Heart left ventricle (tissue), 16 donors: ENCODE measurements around the gene ITGA7. TPM values are rescaled to one million over a fixed set of nuclear protein-coding genes. Genes with fewer than 3 reads are reported as not detected.

Source experiments
- ATAC-seq, 4 donors: fragments of 200-7000 bp; cut with Tn5 transposase; one replicate each; pipeline ENCODE4 v1.9.1; 2020 to 2022; ENCODE audit warnings: moderate library complexity in 4 of 4, mild to moderate bottlenecking in 3 of 4, moderate number of reproducible peaks in 1 of 4
- DNase-seq, 5 donors: peaks; one replicate each; pipeline ENCODE4 v3.0.0-alpha.2; 2020
- H3K27ac ChIP-seq, 12 donors: fragments of 200-600 bp; sonication (generic) in 4 of 12; one replicate each; pipeline versions ENCODE4 v1.5.0 to v1.8.0; 2016 to 2022; ENCODE audit warnings: mild to moderate bottlenecking in 2 of 12
- H3K27me3 ChIP-seq, 9 donors: fragments of 200-600 bp; sonication (generic) in 2 of 9; one replicate each; pipeline versions ENCODE4 v1.5.1 to v1.8.0; 2016 to 2022; ENCODE audit warnings: mild to moderate bottlenecking in 3 of 9
- H3K36me3 ChIP-seq, 9 donors: fragments of 200-600 bp; sonication (generic) in 2 of 9; one replicate each; pipeline versions ENCODE4 v1.5.0 to v1.8.0; 2018 to 2022; ENCODE audit warnings: mild to moderate bottlenecking in 2 of 9
- H3K4me1 ChIP-seq, 12 donors: fragments of 200-600 bp; sonication (generic) in 4 of 12; one replicate each; pipeline versions ENCODE4 v1.5.0 to v1.8.0; 2016 to 2022; ENCODE audit warnings: mild to moderate bottlenecking in 3 of 12
- H3K4me3 ChIP-seq, 12 donors: fragments of 200-600 bp; sonication (generic) in 4 of 12; one replicate each; pipeline versions ENCODE4 v1.5.0 to v1.8.0; 2017 to 2022; ENCODE audit warnings: mild to moderate bottlenecking in 9 of 12, moderate library complexity in 4 of 12
- H3K9me3 ChIP-seq, 12 donors: fragments of 200-600 bp; sonication (generic) in 4 of 12; one replicate each; pipeline versions ENCODE4 v1.5.0 to v1.8.0; 2016 to 2022; ENCODE audit warnings: mild to moderate bottlenecking in 1 of 12
- POLR2A ChIP-seq, 2 donors: fragments of 450-650 bp; IDR thresholded peaks; one replicate each; pipeline ENCODE4 v1.6.1; 2017; ENCODE audit warnings: antibody characterized with exemption in 2 of 2, mild to moderate bottlenecking in 2 of 2, moderate library complexity in 2 of 2
- WGBS, 4 donors: extraction: QIAGEN DNeasy Blood & Tissue Kit in 2 of 4; methylation state at CpG; one replicate each; pipeline versions ENCODE4 v1.1.5 to v1.1.7; 2013 to 2018; 5-methylcytosine and 5-hydroxymethylcytosine counted together
- intact Hi-C, 10 donors: fragments of 100-400 bp; cut with DNase I; formaldehyde crosslinking; loops; one replicate each; pipeline versions ENCODE4 v1.11.1 to v1.14.2; 2022
- polyA plus RNA-seq, 2 donors: library from polyadenylated mRNA; stranded (reverse); fragments of 200-250 nt; gene quantifications; one replicate each; pipeline ENCODE4 v1.2.3, GENCODE V29; 2013
- total RNA-seq, 9 donors: library from RNA; depleted of rRNA in 2 of 9; stranded (reverse); fragments of >200 nt in 2 of 9; fragmentation: NEBNext Ultra II Directional in 3 of 9; extraction: Animal tissue kit (Norgen Biotek cat#: 25700) in 3 of 9; gene quantifications; one replicate each; pipeline versions ENCODE4 v1.1.0 to v1.2.4, GENCODE V29; 2016 to 2023
- TF ChIP-seq, protein P1 (sequence below), 12 donors: fragments of 200-600 bp; sonication (generic) in 4 of 12; IDR thresholded peaks; one replicate each; pipeline versions ENCODE4 v1.5.0 to v1.8.0; 2018 to 2022; ENCODE audit warnings: antibody characterized with exemption in 12 of 12, mild to moderate bottlenecking in 5 of 12
- donor health status: ischemic (EF 13 %, LVEDD 7.1; RV severe dilation, severe dysfunction).
- donor health status: healthy with polysubstance abuse.
- donor health status: DM: no; HTN: yes; CAD: no.
- donor health status: DM: no; HTN: no; CAD: no.
- donor health status: ischemic (EF 25% LVEDD 6.9; RV normal size, moderate dysfunction).
- donor health status: ischemic (EF 25% LVEDD 5.7; RV mildly dilated, moderate dysfunction).
- donor health status: healthy.
- donor health status: DM: yes; HTN: yes; CAD: no.
- donor health status: ischemic (EF 35%, LVEDD 5.7; RV mildly dilated, moderate dysfunction).
- donor health status: nonischemic (EF 11% LVEDD 7.7; RV severe dilation, severe dysfunction).
- donor health status: DM: yes; HTN: yes; CAD: no.
- donor health status: PGD.
- donor health status: ischemic (EF 29% LVEDD 5.4; RV normal size, mild dysfunction).
- donor health status: nonischemic (EF 23%, LVEDD 6.1; RV moderate dilation, normal function).

The ITGA7 gene
- total and polyA plus RNA-seq, 11 donors: 173 to 1,007 (median 573) TPM

DNA sequence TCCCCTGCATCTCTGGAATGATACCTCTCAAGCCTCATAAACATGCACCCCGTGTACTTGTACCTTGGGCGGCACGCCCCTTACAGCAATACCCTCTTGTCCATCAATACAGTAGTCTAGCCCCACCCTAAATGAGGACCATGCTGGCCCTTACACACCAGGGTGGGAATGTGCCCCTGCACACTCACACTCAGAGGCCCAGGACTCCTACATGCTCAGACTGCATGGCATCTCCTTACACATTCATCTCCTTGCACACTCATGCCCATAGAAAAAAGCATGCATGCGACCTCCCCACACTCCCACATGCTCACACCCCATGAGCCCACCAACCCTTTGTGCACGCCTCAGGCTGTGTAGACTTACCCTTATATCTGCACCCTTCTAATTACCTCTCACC is 22.0 kb downstream of the ITGA7 start:
- intact Hi-C loops: no loop called here
- Histone ChIP-seq H3K4me1 (peaks cover 0 to 24% (median 7%) of the 10 kb centered on the region in 12 donors), H3K9me3 (no peaks in the 10 kb centered on the region), H3K36me3 (peaks cover 0 to 47% (median 24%) of the 10 kb centered on the region in 9 donors), H3K27ac (no peak overlapping the region), H3K4me3 (no peak overlapping the region), H3K27me3 (no peaks in the 10 kb centered on the region)
- ATAC-seq (no peak), DNase-seq (no peak)
- TF ChIP-seq, protein P1, sequence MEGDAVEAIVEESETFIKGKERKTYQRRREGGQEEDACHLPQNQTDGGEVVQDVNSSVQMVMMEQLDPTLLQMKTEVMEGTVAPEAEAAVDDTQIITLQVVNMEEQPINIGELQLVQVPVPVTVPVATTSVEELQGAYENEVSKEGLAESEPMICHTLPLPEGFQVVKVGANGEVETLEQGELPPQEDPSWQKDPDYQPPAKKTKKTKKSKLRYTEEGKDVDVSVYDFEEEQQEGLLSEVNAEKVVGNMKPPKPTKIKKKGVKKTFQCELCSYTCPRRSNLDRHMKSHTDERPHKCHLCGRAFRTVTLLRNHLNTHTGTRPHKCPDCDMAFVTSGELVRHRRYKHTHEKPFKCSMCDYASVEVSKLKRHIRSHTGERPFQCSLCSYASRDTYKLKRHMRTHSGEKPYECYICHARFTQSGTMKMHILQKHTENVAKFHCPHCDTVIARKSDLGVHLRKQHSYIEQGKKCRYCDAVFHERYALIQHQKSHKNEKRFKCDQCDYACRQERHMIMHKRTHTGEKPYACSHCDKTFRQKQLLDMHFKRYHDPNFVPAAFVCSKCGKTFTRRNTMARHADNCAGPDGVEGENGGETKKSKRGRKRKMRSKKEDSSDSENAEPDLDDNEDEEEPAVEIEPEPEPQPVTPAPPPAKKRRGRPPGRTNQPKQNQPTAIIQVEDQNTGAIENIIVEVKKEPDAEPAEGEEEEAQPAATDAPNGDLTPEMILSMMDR (IDR thresholded peaks at IDR 0.05): no peak
- TF ChIP-seq POLR2A (IDR thresholded peaks at IDR 0.05): no peak
- WGBS, 4 donors: 89 to 95% (median 91%) methylated on average over 5 of the region's 5 CpGs

GRCh38 chr12:55684761-55685370 is 22.8 kb downstream of the ITGA7 start:
- no peak for DNase-seq
- Histone ChIP-seq H3K36me3 (peaks cover 0 to 47% (median 24%) of the 10 kb centered on the region in 9 donors), H3K4me3 (no peak overlapping the region), H3K27me3 (no peaks in the 10 kb centered on the region), H3K9me3 (no peaks in the 10 kb centered on the region), H3K4me1 (peaks cover 0 to 24% (median 7%) of the 10 kb centered on the region in 12 donors), H3K27ac (no peak overlapping the region)
- 90 to 93% (median 91%) methylated on average over 11 to 20 of the region's 20 CpGs for WGBS, 4 donors
- ATAC-seq: no peak
- intact Hi-C loops: loop anchor here in 4 of 10 donors (5.0 kb wide), 1 partner anchor 37 kb away; the partner anchor contains the start of gene RDH5 (in 4 of the 4)
- TF ChIP-seq, protein P1 (IDR thresholded peaks at IDR 0.05): no peak

- Histone ChIP-seq H3K36me3 (peaks cover 0 to 40% (median 19%) of the 10 kb centered on the region in 9 donors), H3K27me3 (no peaks in the 10 kb centered on the region), H3K27ac (no peak overlapping the region), H3K4me1 (peaks cover 0 to 24% (median 7%) of the 10 kb centered on the region in 12 donors), H3K9me3 (no peaks in the 10 kb centered on the region), H3K4me3 (no peak overlapping the region)
- ATAC-seq: no peak
- intact Hi-C loops: loop anchor here in 4 of 10 donors (5.0 kb wide), 1 partner anchor 39 kb away; the partner anchor contains the start of gene RDH5 (in 4 of the 4)
- WGBS, 4 donors: 86 to 89% (median 88%) methylated on average over 7 of the region's 7 CpGs
- no peak for DNase-seq
- TF ChIP-seq POLR2A (IDR thresholded peaks at IDR 0.05): no peak
- TF ChIP-seq, protein P1 (IDR thresholded peaks at IDR 0.05): no peak
These were observed 24.0 kb downstream of the ITGA7 start for GRCh38 chr12:55683676-55684075.

GRCh38 chr12:55682087-55682796 is 25.5 kb downstream of the ITGA7 start:
- TF ChIP-seq, protein P1 (IDR thresholded peaks at IDR 0.05): no peak
- TF ChIP-seq POLR2A (IDR thresholded peaks at IDR 0.05): no peak
- Histone ChIP-seq H3K36me3 (peaks cover 0 to 25% (median 7%) of the 10 kb centered on the region in 9 donors), H3K27me3 (no peaks in the 10 kb centered on the region), H3K4me1 (peaks cover 0 to 24% (median 7%) of the 10 kb centered on the region in 12 donors), H3K27ac (peak overlapping the region in 11 of 12 donors; percentile 38 to 79 (median 61)), H3K9me3 (no peaks in the 10 kb centered on the region), H3K4me3 (peak overlapping the region; percentile 14 to 51 (median 38))
- ATAC-seq (peak in 2 of 4 donors; percentile 4 to 7), DNase-seq (no peak)
- intact Hi-C loops: loop anchor here in 4 of 10 donors (5.0 kb wide), 1 partner anchor 40 kb away; the partner anchor contains the start of gene RDH5 (in 4 of the 4)
- 82 to 87% (median 84%) methylated on average over 12 to 13 of the region's 13 CpGs for WGBS, 4 donors
